RPMI7951 (cell line): ENCODE results near the gene FAM72C. TPM values are rescaled to one million over a fixed set of nuclear protein-coding genes. Genes with fewer than 3 reads are reported as not detected.
A peak's percentile ranks its signal among the peaks of the same experiment; 100 is the strongest.
"Not testable (repeated sequence)": the region's sequence is repeated elsewhere in the genome, so short reads cannot be mapped to it uniquely, and the experiment has no call there.

ENCODE experiments used
- DNase-seq: peaks from one replicate; pipeline ENCODE4 v3.0.0-alpha.2; 2012; ENCODE audit warnings: low read depth
- total RNA-seq: library from RNA; depleted of rRNA; stranded (reverse); fragments of >200 nt; shearing (Covaris generic); gene quantifications from 2 replicates; pipeline ENCODE4 v1.2.3, GENCODE V29; 2014

FAM72C gene
- total RNA-seq, 1 experiment from 2014 or later, result 0.84 TPM

DNA sequence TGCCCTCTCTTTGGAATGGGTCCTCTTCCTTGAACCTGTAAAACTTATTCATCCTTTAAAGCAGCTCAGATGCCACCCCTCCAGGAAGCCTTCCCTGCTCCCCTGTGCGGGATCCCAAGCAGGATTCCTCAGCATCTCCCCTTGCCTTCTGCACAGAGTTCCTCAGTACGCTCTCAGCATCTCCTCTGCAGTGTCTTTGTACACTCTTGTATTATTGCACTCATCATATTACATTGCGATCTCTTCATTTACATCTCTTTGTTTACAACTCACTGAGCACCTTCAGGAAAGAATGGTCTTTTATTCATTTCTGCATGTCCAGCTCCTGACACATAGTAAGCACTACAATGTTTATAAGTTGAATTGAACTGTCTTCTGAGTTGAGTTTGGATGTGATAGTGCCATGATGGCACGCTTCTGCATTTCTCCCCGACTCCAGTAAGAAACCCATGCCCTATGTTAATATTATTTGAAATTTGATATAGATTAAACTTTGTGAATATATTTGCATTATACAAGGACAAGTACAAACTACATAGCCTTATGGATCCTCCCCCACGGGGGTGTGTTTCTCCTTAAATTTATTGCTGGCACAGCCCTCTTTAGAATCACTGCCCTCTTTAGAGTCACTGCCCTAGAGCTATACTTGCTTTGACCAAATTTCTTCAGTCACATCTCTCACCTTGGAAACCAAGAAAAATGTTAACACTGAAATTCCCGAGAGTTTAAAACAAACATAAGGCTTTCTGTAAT is 13.1 kb upstream of the FAM72C start:
- not testable (repeated sequence) for DNase-seq

DNA sequence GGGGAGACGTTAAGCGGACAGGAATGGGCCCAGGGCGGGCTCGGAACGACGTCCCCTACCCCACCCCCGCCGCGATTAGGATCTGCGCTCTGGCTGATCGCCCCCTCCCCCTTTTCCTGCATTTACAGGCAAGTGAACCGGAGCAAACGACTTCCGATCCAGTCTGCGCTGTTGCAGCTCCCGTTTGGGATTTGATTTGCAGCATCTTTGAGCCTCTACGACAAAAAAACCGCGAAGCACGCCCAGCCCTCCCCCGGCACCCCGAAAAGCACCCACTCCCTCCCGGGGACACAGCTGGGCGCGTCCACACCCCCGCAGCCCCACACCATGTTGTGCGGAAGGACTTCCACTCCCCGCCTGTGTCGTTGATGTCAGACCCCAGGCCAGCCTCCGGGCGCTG is 2.6 kb upstream of the FAM72C start:
- not testable (repeated sequence) for DNase-seq

DNA sequence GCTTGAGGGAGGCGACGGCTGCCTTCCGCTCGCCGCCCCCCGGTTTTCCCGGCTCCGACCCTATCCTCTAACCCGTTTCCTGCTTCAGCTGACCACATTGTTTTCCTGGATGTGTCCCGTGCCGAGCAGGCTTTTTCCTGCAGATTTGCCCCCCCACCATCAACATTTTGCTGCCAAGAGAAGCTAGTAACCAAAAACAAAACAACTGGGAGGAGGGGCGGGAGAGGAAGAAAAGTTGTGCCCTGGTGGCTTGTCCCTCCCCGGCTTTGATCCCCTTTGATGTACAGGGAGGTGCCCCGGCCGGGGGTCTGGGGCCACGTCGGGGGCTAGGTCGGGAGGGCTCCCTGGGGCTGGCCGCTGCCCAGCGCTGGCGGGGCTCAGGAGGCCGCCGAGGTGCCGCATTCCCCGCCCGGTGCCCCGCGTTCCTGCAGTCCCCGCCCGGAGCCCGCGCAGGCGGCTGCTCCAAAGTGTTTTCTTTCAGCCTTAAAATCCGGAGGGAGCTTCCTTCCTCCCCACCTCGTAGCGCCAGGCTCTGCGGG is 2.2 kb upstream of the FAM72C start:
- DNase-seq, result not testable (repeated sequence)

- not testable (repeated sequence) for DNase-seq
Measured at GRCh38 chr1:143972753-143973326, 1.1 kb upstream of the FAM72C start.

DNA sequence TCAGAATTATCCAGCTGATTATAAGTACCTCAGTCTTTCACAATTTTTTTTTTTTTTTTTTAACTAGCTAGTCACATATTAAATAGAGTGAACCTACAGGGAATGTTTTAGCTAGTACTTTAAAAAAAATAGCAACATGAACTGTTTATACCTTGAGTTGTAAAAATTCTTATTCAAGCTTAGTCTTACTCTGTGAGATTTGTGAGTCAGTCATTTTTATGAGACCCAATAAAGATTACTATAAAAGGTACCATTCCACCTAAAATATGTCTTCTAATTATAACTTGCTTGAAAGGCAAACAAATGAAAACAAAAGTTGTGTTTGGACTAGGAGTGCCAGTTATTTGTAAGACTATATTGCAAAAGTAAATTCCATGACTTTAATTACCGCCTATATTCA is 5.9 kb downstream of the FAM72C start:
- not testable (repeated sequence) for DNase-seq

- not testable (repeated sequence) for DNase-seq
Measured at GRCh38 chr1:143964294-143964693, 7.5 kb downstream of the FAM72C start.

GRCh38 chr1:143955930-143956329 is 15.9 kb downstream of the FAM72C start:
- not testable (repeated sequence) for DNase-seq

GRCh38 chr1:143952913-143953312 is 18.9 kb downstream of the FAM72C start:
- DNase-seq, result not testable (repeated sequence)

GRCh38 chr1:143951485-143952391 is 20.0 kb downstream of the FAM72C start:
- not testable (repeated sequence) for DNase-seq

GRCh38 chr1:143947749-143948148 is 24.0 kb downstream of the FAM72C start:
- DNase-seq, result not testable (repeated sequence)

DNA sequence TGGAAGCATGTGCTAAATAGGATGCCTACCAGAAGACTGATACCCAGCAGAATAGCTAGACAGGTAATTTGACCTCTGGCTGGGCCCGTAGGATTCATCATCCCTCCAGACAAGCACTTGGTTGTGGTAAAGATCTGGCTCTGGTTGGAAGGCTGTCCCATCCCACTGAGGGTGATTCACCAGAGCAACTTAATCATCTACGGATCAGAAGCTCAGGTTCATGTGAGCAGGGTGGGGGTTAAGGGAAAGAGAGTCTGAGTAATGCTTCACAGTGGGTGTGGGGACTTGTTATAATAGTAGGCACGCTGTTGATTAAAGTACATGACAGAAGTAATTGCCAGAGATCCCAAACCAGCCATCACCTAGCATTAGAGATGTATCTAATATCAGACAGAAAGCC is 26.5 kb downstream of the FAM72C start:
- DNase-seq, result not testable (repeated sequence)

DNA sequence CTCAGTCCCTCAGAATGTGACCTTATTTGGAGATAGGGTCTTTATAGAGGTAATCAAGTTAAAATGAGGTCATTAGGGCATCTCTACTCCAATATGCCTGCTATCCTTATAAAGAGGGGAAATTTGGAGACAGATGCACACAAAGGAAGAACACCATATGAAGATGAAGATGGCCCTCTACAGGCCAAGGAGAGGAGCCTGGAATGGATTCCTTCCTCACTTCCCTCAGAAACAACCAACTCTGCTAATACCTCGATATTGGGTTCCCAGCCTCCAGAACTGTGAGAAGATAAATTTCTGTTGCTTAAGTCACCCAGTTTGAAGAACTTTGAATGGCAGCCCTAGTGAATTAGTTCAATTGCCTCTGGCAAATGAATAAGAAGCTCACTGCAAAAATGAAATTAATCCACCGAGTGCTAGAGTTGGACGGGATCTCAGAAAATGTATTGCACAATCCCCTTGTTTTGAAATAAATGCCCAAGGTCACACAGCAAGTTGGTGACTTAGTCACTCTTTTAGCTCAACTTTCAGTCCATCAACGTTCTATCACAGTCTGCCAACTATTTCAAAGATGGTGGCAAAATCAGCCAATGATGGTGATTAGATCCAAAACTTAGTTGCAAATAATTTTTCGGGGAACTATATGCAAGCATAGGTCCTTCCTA is 27.1 kb downstream of the FAM72C start:
- not testable (repeated sequence) for DNase-seq

DNA sequence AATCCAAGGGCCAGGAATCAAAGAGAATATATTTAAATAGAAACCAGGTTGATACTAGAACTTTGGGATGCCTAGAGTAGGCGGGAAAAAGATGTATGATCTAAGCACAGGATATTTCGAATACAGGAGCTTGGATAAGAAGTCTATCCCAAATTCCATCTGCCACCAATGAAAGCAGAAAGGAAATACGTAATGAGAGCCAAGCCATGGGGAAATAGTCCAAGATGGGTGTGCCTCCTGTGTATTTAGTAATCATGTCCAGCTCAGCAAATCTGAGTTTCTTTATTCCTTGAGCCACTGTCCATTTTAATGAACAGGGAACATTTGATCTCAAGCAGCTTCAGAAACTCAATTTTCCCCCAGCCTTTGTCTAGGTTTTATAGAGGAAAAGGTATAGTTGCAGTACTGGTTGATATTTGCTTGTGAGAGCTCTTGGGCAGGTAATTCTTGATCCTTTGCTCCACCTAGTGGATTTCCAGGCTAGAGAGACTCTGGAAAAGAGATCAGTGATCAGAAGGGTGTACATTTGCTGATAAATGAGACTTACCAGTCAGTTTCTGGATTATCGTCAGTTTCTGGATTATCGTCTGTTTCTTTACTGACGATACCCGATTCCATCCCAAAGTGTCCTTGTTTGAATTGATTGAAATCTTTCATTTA is 28.3 kb downstream of the FAM72C start:
- not testable (repeated sequence) for DNase-seq

- DNase-seq, result not testable (repeated sequence)
Measured at GRCh38 chr1:143942238-143942860, 29.4 kb downstream of the FAM72C start.

DNA sequence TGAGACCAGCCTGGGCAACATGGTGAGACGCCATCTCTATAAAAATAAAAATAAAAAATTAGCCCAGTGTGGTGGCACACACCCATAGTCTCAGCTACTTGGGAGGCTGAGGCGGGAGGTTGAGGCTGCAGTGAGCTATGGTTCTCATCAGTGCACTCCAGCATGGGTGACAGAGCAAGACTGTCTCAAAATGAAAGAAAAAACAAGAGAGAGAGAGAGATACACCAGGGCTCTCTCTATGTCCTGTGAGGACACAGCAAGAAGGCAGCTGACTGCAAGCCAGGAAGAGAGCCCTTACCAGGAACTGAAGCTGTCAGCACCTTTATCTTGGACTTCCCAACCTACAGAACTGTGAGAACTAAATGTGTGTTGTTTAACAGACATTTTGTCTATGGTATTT is 32.1 kb downstream of the FAM72C start:
- not testable (repeated sequence) for DNase-seq

DNA sequence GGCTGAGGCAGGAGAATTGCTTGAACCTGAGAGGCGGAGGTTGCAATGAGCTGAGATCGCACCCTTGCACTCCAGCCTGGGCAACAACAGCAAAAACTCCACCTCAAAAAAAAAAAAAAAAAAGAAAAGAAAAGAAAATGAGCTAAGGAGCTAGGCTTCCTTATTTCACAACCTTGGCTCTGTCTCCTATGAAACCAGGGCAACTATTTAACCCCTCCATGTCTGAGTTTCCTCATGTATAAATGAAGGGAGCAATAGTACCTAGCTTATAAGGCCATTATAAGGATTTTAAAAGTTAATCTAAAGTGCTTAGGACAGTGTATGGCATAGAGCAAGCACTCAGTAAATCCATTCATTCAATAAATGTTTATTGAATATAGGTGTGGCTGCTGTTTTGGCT is 32.9 kb downstream of the FAM72C start:
- DNase-seq, result not testable (repeated sequence)

DNA sequence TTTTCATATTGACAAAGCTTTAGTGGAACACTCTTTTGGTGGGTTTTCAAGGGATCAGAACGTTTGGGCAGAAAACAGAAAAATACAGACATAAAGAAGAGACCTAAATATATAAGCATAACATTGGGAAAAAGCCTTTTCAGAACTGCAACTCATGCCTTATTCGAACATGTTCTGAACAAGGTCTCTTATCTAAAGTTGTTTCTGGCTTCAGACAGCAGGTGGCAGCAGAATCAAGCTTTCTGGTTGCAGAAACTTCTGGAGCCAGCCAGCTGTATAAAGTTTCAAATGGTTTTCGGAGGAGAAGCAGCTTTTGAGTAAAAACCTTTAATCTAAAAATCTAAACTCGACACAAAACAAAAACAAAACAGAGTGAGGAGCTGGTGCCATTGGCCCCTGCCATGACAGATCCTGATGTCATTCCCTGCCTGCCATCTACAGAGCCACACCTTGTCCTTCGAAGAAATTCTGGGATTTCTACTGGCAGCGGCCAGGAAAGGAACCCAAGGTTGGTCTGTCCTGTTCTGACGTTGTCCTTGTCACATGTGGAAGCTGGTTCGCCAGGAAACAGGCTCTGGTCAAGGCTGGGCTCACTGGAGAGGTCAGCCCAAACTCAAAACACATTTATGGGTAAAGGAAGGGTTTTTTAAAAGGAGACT is 35.2 kb downstream of the FAM72C start:
- peak; percentile 0 for DNase-seq

DNA sequence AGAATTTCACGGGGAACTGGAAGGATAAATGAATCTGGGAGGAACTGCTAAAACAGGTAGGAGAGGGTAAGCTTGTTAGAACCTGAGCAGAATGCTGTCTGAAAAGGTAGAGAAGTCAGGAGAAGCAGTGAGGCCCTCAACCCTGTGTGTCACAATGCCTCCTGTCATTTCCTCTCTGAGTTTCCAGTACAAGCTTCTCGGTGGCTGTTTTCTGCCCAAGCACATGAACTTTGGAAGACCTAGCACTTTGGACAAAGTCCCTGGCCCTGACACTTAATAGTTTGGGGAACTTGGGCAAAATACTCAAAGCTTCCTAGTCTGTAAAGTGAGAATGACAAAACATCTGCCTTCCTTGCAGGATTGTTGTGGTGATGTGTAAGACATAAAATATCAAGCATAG is 52.7 kb downstream of the FAM72C start:
- not testable (repeated sequence) for DNase-seq

GRCh38 chr1:143918552-143918951 is 53.2 kb downstream of the FAM72C start:
- not testable (repeated sequence) for DNase-seq

- not testable (repeated sequence) for DNase-seq
Measured at GRCh38 chr1:143913705-143914104, 58.1 kb downstream of the FAM72C start.
